ENCODE measurements around the gene KRTAP4-9. TPM values are rescaled to one million over a fixed set of nuclear protein-coding genes. Genes with fewer than 3 reads are reported as not detected.
"Not testable (repeated sequence)": the region's sequence is repeated elsewhere in the genome, so short reads cannot be mapped to it uniquely, and the experiment has no call there.

KRTAP4-9 gene
- total and polyA plus RNA-seq, 10 of the 15 experiments (the other 5 are each of a cell fraction or from before 2014, with no cell fraction given) = not detected

DNA sequence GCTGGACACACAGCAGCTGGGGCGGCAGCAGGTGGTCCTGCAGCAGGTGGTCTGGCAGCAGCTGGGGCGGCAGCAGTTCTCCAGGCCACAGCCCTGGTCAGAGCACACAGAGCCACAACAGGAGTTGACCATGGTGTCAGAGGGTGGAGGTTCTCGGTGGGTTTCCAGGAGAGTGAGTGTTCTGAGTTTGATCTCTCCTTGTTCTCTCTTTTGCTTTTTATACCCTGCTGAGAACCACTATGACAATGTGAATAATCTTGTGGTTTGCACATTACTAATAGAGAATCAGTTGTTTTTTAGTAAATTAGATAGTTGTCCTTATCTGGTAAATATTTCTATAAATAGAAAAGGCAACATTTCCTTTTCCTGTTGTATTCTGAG, 18.8 kb downstream of the KRTAP4-9 start, which contains the start of gene KRTAP4-12:
Gene KRTAP4-12 (minus strand): TSS at position 192 of the 381 bp plus-strand sequence. CDS start 60 bp downstream, at position 132.
- H3K79me2 ChIP-seq (ENCODE audit: control insufficient read depth, insufficient read depth, low read length); SMC1A ChIA-PET (ENCODE audit: uncharacterized antibody, unreplicated experiment); H3K36me3 ChIP-seq (ENCODE audit: control insufficient read depth in 2 of 2, insufficient read depth in 2 of 2, low read length in 1 of 2); intact Hi-C loops (cut with micrococcal nuclease; ENCODE audit: unreplicated experiment); BruUV-seq (replicated peaks); H4K20me1 ChIP-seq (ENCODE audit: control insufficient read depth, insufficient read depth); H3K27ac ChIP-seq (ENCODE audit: control insufficient read depth, insufficient read depth); FAIRE-seq; H3K9me3 ChIP-seq (replicated peaks; ENCODE audit: control insufficient read depth, insufficient read depth, low read length); H3K4me2 ChIP-seq (ENCODE audit: control insufficient read depth, insufficient read depth); in situ Hi-C loops (cut with MboI); H3K4me1 ChIP-seq (ENCODE audit: control insufficient read depth, insufficient read depth, low read length); POLR2A ChIA-PET; H3K9ac ChIP-seq (ENCODE audit: control insufficient read depth, insufficient read depth, low read length); H3K4me3 ChIP-seq; ATAC-seq; H3K27me3 ChIP-seq (replicated peaks in 1 of 2; ENCODE audit: control insufficient read depth in 2 of 2, insufficient read depth in 2 of 2, low read length in 1 of 2); DNase-seq (ENCODE audit: low read depth, low spot score); H2AFZ ChIP-seq (ENCODE audit: control insufficient read depth, low read depth, low read length); RAD21 ChIA-PET (ENCODE audit: unreplicated experiment): not testable (repeated sequence)
- 18% methylated on average over 3 of the region's 3 CpGs for WGBS (ENCODE audit: insufficient coverage, insufficient replicate concordance, low lambda C conversion rate, missing lambda C conversion rate)
- CTCF ChIA-PET = interaction anchor here (0.5 kb wide), 1 partner anchor 431 kb away, joined by 3 read pairs; no protein-coding TSS in a partner anchor

DNA sequence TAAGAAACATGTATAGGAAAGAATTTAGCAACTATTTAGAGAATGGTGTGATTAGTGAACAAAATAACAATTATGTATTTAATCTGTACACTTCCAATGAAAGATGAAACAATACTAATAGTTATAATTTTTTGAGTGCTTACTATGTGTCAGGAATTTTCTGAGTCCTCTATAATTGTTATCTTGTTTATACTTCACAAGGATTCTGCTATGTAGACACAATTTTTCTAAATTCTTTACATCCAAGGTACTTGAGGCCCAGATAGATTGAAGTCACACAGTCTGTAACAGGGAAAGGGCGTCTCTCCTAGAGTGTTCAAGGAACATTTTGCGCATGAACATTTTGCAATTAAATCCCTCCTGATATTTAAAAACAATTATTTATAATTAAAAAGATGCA, 19.9 kb downstream of the KRTAP4-9 start:
- no peak for FAIRE-seq
- ChIA-PET SMC1A (ENCODE audit: uncharacterized antibody, unreplicated experiment) (no interaction called here), CTCF (no interaction called here), RAD21 (ENCODE audit: unreplicated experiment) (no interaction called here), POLR2A (no interaction called here)
- no peaks in the 10 kb centered on the region for H3K36me3 ChIP-seq (ENCODE audit: control insufficient read depth in 2 of 2, insufficient read depth in 2 of 2, low read length in 1 of 2)
- H3K27ac ChIP-seq (ENCODE audit: control insufficient read depth, insufficient read depth) = no peak overlapping the region
- no TSS peak for BruUV-seq (replicated peaks)
- no peak for DNase-seq (ENCODE audit: low read depth, low spot score)
- no peaks in the 10 kb centered on the region for H4K20me1 ChIP-seq (ENCODE audit: control insufficient read depth, insufficient read depth)
- no peak for ATAC-seq
- H3K4me1 ChIP-seq (ENCODE audit: control insufficient read depth, insufficient read depth, low read length) = no peaks in the 10 kb centered on the region
- no peak overlapping the region for H2AFZ ChIP-seq (ENCODE audit: control insufficient read depth, low read depth, low read length)
- in situ Hi-C loops (cut with MboI) (no loop called here), intact Hi-C loops (cut with micrococcal nuclease; ENCODE audit: unreplicated experiment) (no loop called here)
- WGBS (ENCODE audit: insufficient coverage, insufficient replicate concordance, low lambda C conversion rate, missing lambda C conversion rate) = 50% methylated on average over 2 of the region's 2 CpGs
- no peaks in the 10 kb centered on the region for H3K79me2 ChIP-seq (ENCODE audit: control insufficient read depth, insufficient read depth, low read length)
- H3K9ac ChIP-seq (ENCODE audit: control insufficient read depth, insufficient read depth, low read length) = no peak overlapping the region
- H3K27me3 ChIP-seq (replicated peaks in 1 of 2; ENCODE audit: control insufficient read depth in 2 of 2, insufficient read depth in 2 of 2, low read length in 1 of 2) = no peaks in the 10 kb centered on the region
- H3K9me3 ChIP-seq (replicated peaks; ENCODE audit: control insufficient read depth, insufficient read depth, low read length) = no peaks in the 10 kb centered on the region
- H3K4me2 ChIP-seq (ENCODE audit: control insufficient read depth, insufficient read depth) = no peak overlapping the region
- no peak overlapping the region for H3K4me3 ChIP-seq
- TF ChIP-seq BHLHE40 (IDR thresholded peaks at IDR 0.05; ENCODE audit: borderline replicate concordance in 1 of 2, low read depth in 2 of 2, low read length in 1 of 2) (no peak), YBX1 (IDR thresholded peaks at IDR 0.05) (no peak), HDAC2 (IDR thresholded peaks at IDR 0.05) (no peak), SMC3 (IDR thresholded peaks at IDR 0.05; ENCODE audit: borderline replicate concordance, low read length) (no peak), EZH2 (IDR thresholded peaks at IDR 0.05; ENCODE audit: borderline replicate concordance, control insufficient read depth, low read depth, low read length) (no peak), RCOR1 (conservative IDR thresholded peaks at IDR 0.05; ENCODE audit: low read depth, low read length) (no peak), LARP7 (IDR thresholded peaks at IDR 0.05) (no peak), ZNF622 (IDR thresholded peaks at IDR 0.05) (no peak), RBBP5 (conservative IDR thresholded peaks at IDR 0.05) (no peak), ZNF217 (IDR thresholded peaks at IDR 0.05) (no peak), YY1 (IDR thresholded peaks at IDR 0.05; ENCODE audit: low read depth, low read length) (no peak)
- TF ChIP-seq, protein P1, sequence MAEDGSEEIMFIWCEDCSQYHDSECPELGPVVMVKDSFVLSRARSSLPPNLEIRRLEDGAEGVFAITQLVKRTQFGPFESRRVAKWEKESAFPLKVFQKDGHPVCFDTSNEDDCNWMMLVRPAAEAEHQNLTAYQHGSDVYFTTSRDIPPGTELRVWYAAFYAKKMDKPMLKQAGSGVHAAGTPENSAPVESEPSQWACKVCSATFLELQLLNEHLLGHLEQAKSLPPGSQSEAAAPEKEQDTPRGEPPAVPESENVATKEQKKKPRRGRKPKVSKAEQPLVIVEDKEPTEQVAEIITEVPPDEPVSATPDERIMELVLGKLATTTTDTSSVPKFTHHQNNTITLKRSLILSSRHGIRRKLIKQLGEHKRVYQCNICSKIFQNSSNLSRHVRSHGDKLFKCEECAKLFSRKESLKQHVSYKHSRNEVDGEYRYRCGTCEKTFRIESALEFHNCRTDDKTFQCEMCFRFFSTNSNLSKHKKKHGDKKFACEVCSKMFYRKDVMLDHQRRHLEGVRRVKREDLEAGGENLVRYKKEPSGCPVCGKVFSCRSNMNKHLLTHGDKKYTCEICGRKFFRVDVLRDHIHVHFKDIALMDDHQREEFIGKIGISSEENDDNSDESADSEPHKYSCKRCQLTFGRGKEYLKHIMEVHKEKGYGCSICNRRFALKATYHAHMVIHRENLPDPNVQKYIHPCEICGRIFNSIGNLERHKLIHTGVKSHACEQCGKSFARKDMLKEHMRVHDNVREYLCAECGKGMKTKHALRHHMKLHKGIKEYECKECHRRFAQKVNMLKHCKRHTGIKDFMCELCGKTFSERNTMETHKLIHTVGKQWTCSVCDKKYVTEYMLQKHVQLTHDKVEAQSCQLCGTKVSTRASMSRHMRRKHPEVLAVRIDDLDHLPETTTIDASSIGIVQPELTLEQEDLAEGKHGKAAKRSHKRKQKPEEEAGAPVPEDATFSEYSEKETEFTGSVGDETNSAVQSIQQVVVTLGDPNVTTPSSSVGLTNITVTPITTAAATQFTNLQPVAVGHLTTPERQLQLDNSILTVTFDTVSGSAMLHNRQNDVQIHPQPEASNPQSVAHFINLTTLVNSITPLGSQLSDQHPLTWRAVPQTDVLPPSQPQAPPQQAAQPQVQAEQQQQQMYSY (CRISPR knock-in tag; IDR thresholded peaks at IDR 0.05) = no peak
- TF ChIP-seq, protein P2, sequence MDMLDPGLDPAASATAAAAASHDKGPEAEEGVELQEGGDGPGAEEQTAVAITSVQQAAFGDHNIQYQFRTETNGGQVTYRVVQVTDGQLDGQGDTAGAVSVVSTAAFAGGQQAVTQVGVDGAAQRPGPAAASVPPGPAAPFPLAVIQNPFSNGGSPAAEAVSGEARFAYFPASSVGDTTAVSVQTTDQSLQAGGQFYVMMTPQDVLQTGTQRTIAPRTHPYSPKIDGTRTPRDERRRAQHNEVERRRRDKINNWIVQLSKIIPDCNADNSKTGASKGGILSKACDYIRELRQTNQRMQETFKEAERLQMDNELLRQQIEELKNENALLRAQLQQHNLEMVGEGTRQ (IDR thresholded peaks at IDR 0.05; ENCODE audit: borderline replicate concordance, low read depth, low read length) = no peak
